ENCODE results near the gene BCKDHB.

BCKDHB gene

GRCh38 chr6:80154160-80154559 lies 47.7 kb downstream of the BCKDHB start:
- DNase-seq, result no peak

GRCh38 chr6:80156221-80156620 lies 49.8 kb downstream of the BCKDHB start:
- no peak for DNase-seq

- DNase-seq, result no peak
Measured at GRCh38 chr6:80158478-80158989, 52.1 kb downstream of the BCKDHB start.

- DNase-seq, result no peak
Measured at GRCh38 chr6:80161434-80161833, 55.0 kb downstream of the BCKDHB start.

- DNase-seq, result no peak
Measured at GRCh38 chr6:80163754-80164187, 57.3 kb downstream of the BCKDHB start.

- DNase-seq, result no peak
Measured at GRCh38 chr6:80165143-80165542, 58.7 kb downstream of the BCKDHB start.

- DNase-seq, result no peak
Measured at GRCh38 chr6:80165819-80166218, 59.3 kb downstream of the BCKDHB start.

- DNase-seq, result no peak
Measured at GRCh38 chr6:80170433-80170832, 64.0 kb downstream of the BCKDHB start.

- no peak for DNase-seq
Measured at GRCh38 chr6:80173411-80173810, 66.9 kb downstream of the BCKDHB start.

- no peak for DNase-seq
Measured at GRCh38 chr6:80174900-80175572, 68.6 kb downstream of the BCKDHB start.

- no peak for DNase-seq
Measured at GRCh38 chr6:80179695-80180094, 73.2 kb downstream of the BCKDHB start.

GRCh38 chr6:80181352-80182081 lies 75.0 kb downstream of the BCKDHB start:
- DNase-seq, result no peak

- no peak for DNase-seq
Measured at GRCh38 chr6:80182308-80182707, 75.8 kb downstream of the BCKDHB start.

- no peak for DNase-seq
Measured at GRCh38 chr6:80183019-80183795, 76.7 kb downstream of the BCKDHB start.

- DNase-seq, result no peak
Measured at GRCh38 chr6:80185492-80185891, 79.0 kb downstream of the BCKDHB start.

- DNase-seq, result no peak
Measured at GRCh38 chr6:80186082-80186481, 79.6 kb downstream of the BCKDHB start.

GRCh38 chr6:80196906-80197305 lies 90.4 kb downstream of the BCKDHB start:
- DNase-seq, result no peak

- DNase-seq, result no peak
Measured at GRCh38 chr6:80197474-80197873, 91.0 kb downstream of the BCKDHB start.

- no peak for DNase-seq
Measured at GRCh38 chr6:80197986-80198385, 91.5 kb downstream of the BCKDHB start.

- no peak for DNase-seq
Measured at GRCh38 chr6:80203283-80203682, 96.8 kb downstream of the BCKDHB start.

- DNase-seq, result no peak
Measured at GRCh38 chr6:80205404-80205803, 98.9 kb downstream of the BCKDHB start.

- DNase-seq, result no peak
Measured at GRCh38 chr6:80206758-80207157, 100.3 kb downstream of the BCKDHB start.

- DNase-seq, result no peak
Measured at GRCh38 chr6:80209430-80209829, 103.0 kb downstream of the BCKDHB start.

- no peak for DNase-seq
Measured at GRCh38 chr6:80210618-80211017, 104.1 kb downstream of the BCKDHB start.

Measured in COR-L47 (cell line).